ENCODE results near the gene RWDD4. TPM values are rescaled to one million over a fixed set of nuclear protein-coding genes. Genes with fewer than 3 reads are reported as not detected.

RWDD4 gene
- total and polyA plus RNA-seq, 2 of the 4 experiments (the other 2 are of a cell fraction) = 8.5 to 8.8 TPM

DNA sequence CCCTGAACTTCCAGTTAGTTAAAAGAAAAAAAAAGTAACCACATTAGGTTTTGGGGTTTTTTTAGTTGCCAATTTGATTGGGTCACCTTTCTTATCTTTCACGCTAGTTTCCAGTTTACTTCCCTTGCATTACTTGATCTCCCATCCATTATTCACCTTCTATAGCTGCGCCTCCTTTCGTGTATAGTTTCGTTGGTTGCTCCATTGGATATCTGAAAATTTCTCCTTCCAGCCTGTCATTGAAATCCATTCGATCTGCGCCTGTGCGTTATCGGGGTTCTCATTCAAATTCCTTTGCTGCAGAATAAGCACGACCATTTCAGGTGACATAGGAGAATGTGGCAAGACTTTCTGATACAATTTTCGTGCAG is 872 bp upstream of the RWDD4 start:
- peak overlapping the region; percentile 87 for H3K14ac ChIP-seq (replicated peaks; ENCODE audit: low read depth, low read length)
- H4K20me1 ChIP-seq (ENCODE audit: insufficient read depth, low read length) = no peaks in the 10 kb centered on the region
- peak overlapping the region; percentile 30 to 83; a peak in 3 of 4 replicates for H4K8ac ChIP-seq (ENCODE audit: low read depth in 2 of 2, low read length in 2 of 2)
- H3K56ac ChIP-seq (ENCODE audit: extremely low read depth, insufficient read depth, low read length) = peak overlapping the region; percentile 80
- no peaks in the 10 kb centered on the region for H3K27me3 ChIP-seq (ENCODE audit: control insufficient read depth, insufficient read depth, low read length)
- no peaks in the 10 kb centered on the region; the same call in 1 of the 2 replicates for H3K4me1 ChIP-seq (ENCODE audit: control insufficient read depth, insufficient read depth, low read length)
- no peak for TF ChIP-seq SMC3 (IDR thresholded peaks at IDR 0.05; ENCODE audit: low read depth, low read length)
- TF ChIP-seq BHLHE40 (IDR thresholded peaks at IDR 0.05; ENCODE audit: low read depth, low read length) = no peak
- no peak for TF ChIP-seq RAD21 (IDR thresholded peaks at IDR 0.05; ENCODE audit: low read length)
- TF ChIP-seq CHD1 (IDR thresholded peaks at IDR 0.05; ENCODE audit: low read depth, low read length) = no peak
- no peak for TF ChIP-seq MAZ (IDR thresholded peaks at IDR 0.05; ENCODE audit: borderline replicate concordance, low read depth, low read length)
- TF ChIP-seq CEBPB (IDR thresholded peaks at IDR 0.05; ENCODE audit: low read depth, low read length) = no peak
- TF ChIP-seq NFE2L2 (IDR thresholded peaks at IDR 0.05; ENCODE audit: low read depth, low read length) = no peak
- no peak for TF ChIP-seq RCOR1 (IDR thresholded peaks at IDR 0.05; ENCODE audit: insufficient replicate concordance, low read length)
- no peak for TF ChIP-seq MXI1 (IDR thresholded peaks at IDR 0.05; ENCODE audit: borderline replicate concordance, low read depth, low read length)
- TF ChIP-seq, protein P1, sequence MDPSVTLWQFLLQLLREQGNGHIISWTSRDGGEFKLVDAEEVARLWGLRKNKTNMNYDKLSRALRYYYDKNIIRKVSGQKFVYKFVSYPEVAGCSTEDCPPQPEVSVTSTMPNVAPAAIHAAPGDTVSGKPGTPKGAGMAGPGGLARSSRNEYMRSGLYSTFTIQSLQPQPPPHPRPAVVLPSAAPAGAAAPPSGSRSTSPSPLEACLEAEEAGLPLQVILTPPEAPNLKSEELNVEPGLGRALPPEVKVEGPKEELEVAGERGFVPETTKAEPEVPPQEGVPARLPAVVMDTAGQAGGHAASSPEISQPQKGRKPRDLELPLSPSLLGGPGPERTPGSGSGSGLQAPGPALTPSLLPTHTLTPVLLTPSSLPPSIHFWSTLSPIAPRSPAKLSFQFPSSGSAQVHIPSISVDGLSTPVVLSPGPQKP (IDR thresholded peaks at IDR 0.05; ENCODE audit: borderline replicate concordance, low read depth, low read length) = no peak
- no peak for TF ChIP-seq POLR2A (IDR thresholded peaks at IDR 0.05; ENCODE audit: low read depth, low read length)
- in situ Hi-C loops (cut with MboI; ENCODE audit: low sequenced_read_pairs) = loop anchor here (5.0 kb wide), 1 partner anchor 188 kb away; no protein-coding TSS in a partner anchor
- peaks cover 18 to 38% of the 10 kb centered on the region in 2 experiments for H3K79me1 ChIP-seq (ENCODE audit: low read depth in 1 of 2, low read length in 2 of 2)
- H2AK9ac ChIP-seq (replicated peaks; ENCODE audit: low read depth, low read length, poor library complexity) = no peak overlapping the region
- peak overlapping the region; percentile 57; the same call in 1 of the 2 replicates for H4K5ac ChIP-seq (ENCODE audit: low read depth, low read length)
- H3K23ac ChIP-seq (ENCODE audit: low read depth, low read length) = peak overlapping the region; percentile 97
- peak overlapping the region; percentile 66 for H2BK5ac ChIP-seq (ENCODE audit: low read depth, low read length, poor library complexity, severe bottlenecking)
- dilution Hi-C loops (cut with HindIII; ENCODE audit: low sequenced_read_pairs, unreplicated experiment) = no loop called here
- ChIA-PET CTCF (interaction anchor here (0.6 kb wide), 1 partner anchor 54 kb away, joined by 6 read pairs; no protein-coding TSS in a partner anchor), POLR2A (ENCODE audit: unreplicated experiment) (interaction anchor here (0.9 kb wide), 1 partner anchor 18 kb away, joined by 4 read pairs; no protein-coding TSS in a partner anchor)
- H3K9me1 ChIP-seq (ENCODE audit: insufficient read depth, low read length) = no peaks in the 10 kb centered on the region
- DNase-seq = peak; percentile 7
- no peak overlapping the region for H4K91ac ChIP-seq (ENCODE audit: insufficient read depth, low read depth, low read length)
- peaks cover 3% of the 10 kb centered on the region for H3K36me3 ChIP-seq (ENCODE audit: control insufficient read depth, insufficient read depth, low read length)
- H2BK20ac ChIP-seq (ENCODE audit: low read depth, low read length) = no peak overlapping the region
- H3K27ac ChIP-seq (ENCODE audit: insufficient read depth, low read length) = peak overlapping the region; percentile 79
- no peak overlapping the region for H3K4ac ChIP-seq (ENCODE audit: low read depth, low read length)
- intact Hi-C loops (cut with micrococcal nuclease) = loop anchor here (1.0 kb wide), 2 partner anchors 156 to 188 kb away; no protein-coding TSS in a partner anchor
- WGBS, 2 experiments (ENCODE audit: extremely low coverage in 2 of 2, insufficient read length in 1 of 2) = no CpG with 5 or more reads among the region's 10 CpGs
- TSS peak; percentile 61 for BruUV-seq (replicated peaks)
- H2AFZ ChIP-seq (replicated peaks; ENCODE audit: low read length, poor library complexity) = peak overlapping the region; percentile 93
- no peaks in the 10 kb centered on the region for H3K9me3 ChIP-seq (ENCODE audit: control insufficient read depth, insufficient read depth, low read length)
- H3K18ac ChIP-seq (ENCODE audit: low read depth, low read length) = peak overlapping the region; percentile 25; the same call in 1 of the 2 replicates
- H3K4me3 ChIP-seq (ENCODE audit: insufficient read depth, low read depth, low read length) = peak overlapping the region; percentile 98
- H2BK120ac ChIP-seq (ENCODE audit: low read depth, low read length) = no peak overlapping the region
- peak overlapping the region; percentile 30; the same call in 1 of the 2 replicates for H2AK5ac ChIP-seq (ENCODE audit: low read depth, low read length)
- peak overlapping the region; percentile 96 for H3K4me2 ChIP-seq (ENCODE audit: low read depth, low read length)
- no peak for ATAC-seq (ENCODE audit: low read depth)
- peak overlapping the region; percentile 94 for H3K9ac ChIP-seq (ENCODE audit: low read depth, low read length)
- H2BK15ac ChIP-seq (ENCODE audit: low read depth, low read length) = no peak overlapping the region
